H9 (cell line): ENCODE data around the gene TSHZ1. TPM values are rescaled to one million over a fixed set of nuclear protein-coding genes. Genes with fewer than 3 reads are reported as not detected.
A peak's percentile ranks its signal among the peaks of the same experiment; 100 is the strongest.

Experiments
- DNase-seq: peaks from one replicate; pipeline ENCODE4 v3.0.0-alpha.2; 2017
- H2AFZ ChIP-seq: one replicate; pipeline ENCODE4 v1.6.1; 2013; ENCODE audit warnings: mild to moderate bottlenecking, low read length, control low read depth, moderate library complexity
- H2AK5ac ChIP-seq: 2 replicates; pipeline ENCODE4 v1.6.1; 2013; ENCODE audit warnings: low read length, control low read depth, mixed read lengths; ENCODE audit not compliant: insufficient read length
- H2BK120ac ChIP-seq: one replicate; pipeline ENCODE4 v1.6.1; 2013; ENCODE audit warnings: low read depth, mild to moderate bottlenecking, low read length, control low read depth, inconsistent platforms; ENCODE audit not compliant: poor library complexity, severe bottlenecking
- H2BK12ac ChIP-seq: 2 replicates; pipeline ENCODE4 v1.6.1; 2013; ENCODE audit warnings: low read length, control low read depth, mixed read lengths, low read depth; ENCODE audit not compliant: insufficient read length
- H2BK15ac ChIP-seq: 2 replicates; pipeline ENCODE4 v1.6.1; 2013; ENCODE audit warnings: low read depth, low read length, control low read depth
- H2BK20ac ChIP-seq: one replicate; pipeline ENCODE4 v1.6.1; 2013; ENCODE audit warnings: low read depth, mild to moderate bottlenecking, low read length, control low read depth, inconsistent platforms; ENCODE audit not compliant: poor library complexity, severe bottlenecking
- H2BK5ac ChIP-seq: 2 replicates; pipeline ENCODE4 v1.6.1; 2013; ENCODE audit warnings: low read length, control low read depth, mixed read lengths; ENCODE audit not compliant: insufficient read length
- H3K14ac ChIP-seq: 2 replicates; pipeline ENCODE4 v1.6.1; 2013; ENCODE audit warnings: low read length, control low read depth; ENCODE audit not compliant: insufficient read depth
- H3K18ac ChIP-seq: 2 replicates; pipeline ENCODE4 v1.6.1; 2013; ENCODE audit warnings: low read depth, mild to moderate bottlenecking, mixed read lengths, low read length, control low read depth; ENCODE audit not compliant: insufficient read length
- H3K23ac ChIP-seq: 2 replicates; pipeline ENCODE4 v1.6.1; 2013; ENCODE audit warnings: low read length, control low read depth, mixed read lengths, low read depth; ENCODE audit not compliant: insufficient read length
- H3K23me2 ChIP-seq: 2 replicates; pipeline ENCODE4 v1.6.1; 2013; ENCODE audit warnings: low read depth, mild to moderate bottlenecking, mixed read lengths, low read length, control low read depth; ENCODE audit not compliant: insufficient read length, poor library complexity, severe bottlenecking
- H3K27ac ChIP-seq: 2 replicates; pipeline ENCODE4 v1.5.1; 2013; ENCODE audit warnings: low read length, control low read depth, mixed read lengths, low read depth; ENCODE audit not compliant: insufficient read length
- H3K27me3 ChIP-seq: 2 replicates; pipeline ENCODE4 v1.6.1; 2013; ENCODE audit warnings: low read length, control low read depth, inconsistent platforms; ENCODE audit not compliant: insufficient read depth
- H3K4ac ChIP-seq: 2 replicates; pipeline ENCODE4 v1.6.1; 2013; ENCODE audit warnings: low read depth, mild to moderate bottlenecking, control low read depth, inconsistent platforms, low read length, moderate library complexity
- H3K4me1 ChIP-seq: 2 replicates; pipeline ENCODE4 v1.6.1; 2013; ENCODE audit warnings: low read length, control low read depth, inconsistent platforms; ENCODE audit not compliant: insufficient read depth
- H3K4me2 ChIP-seq: 2 replicates; pipeline ENCODE4 v1.6.1; 2013; ENCODE audit warnings: low read length, control low read depth, mixed read lengths; ENCODE audit not compliant: insufficient read length, insufficient read depth
- H3K56ac ChIP-seq: 2 replicates; pipeline ENCODE4 v1.6.1; 2013; ENCODE audit warnings: low read depth, mild to moderate bottlenecking, mixed read lengths, low read length, control low read depth; ENCODE audit not compliant: insufficient read length
- H3K79me1 ChIP-seq: 2 replicates; pipeline ENCODE4 v1.6.1; 2013; ENCODE audit warnings: low read depth, mild to moderate bottlenecking, moderate library complexity, low read length, control low read depth, inconsistent platforms; ENCODE audit not compliant: insufficient read depth, poor library complexity, severe bottlenecking
- H3K79me2 ChIP-seq: 2 replicates; pipeline ENCODE4 v1.6.1; 2013; ENCODE audit warnings: low read length, control low read depth, inconsistent platforms; ENCODE audit not compliant: insufficient read depth
- H3K9ac ChIP-seq: 2 replicates; pipeline ENCODE4 v1.6.1; 2013; ENCODE audit warnings: low read length, control low read depth, mixed read lengths; ENCODE audit not compliant: insufficient read length; ENCODE audit errors: extremely low read depth
- H3K9me3 ChIP-seq: one replicate; pipeline ENCODE4 v1.6.1; 2013; ENCODE audit warnings: low read depth, low read length, inconsistent platforms; ENCODE audit not compliant: control insufficient read depth
- H3T11ph ChIP-seq: one replicate; pipeline ENCODE4 v1.6.1; 2013; ENCODE audit warnings: mild to moderate bottlenecking, low read length, control low read depth, inconsistent platforms
- H4K20me1 ChIP-seq: one replicate; pipeline ENCODE4 v1.6.1; 2013; ENCODE audit not compliant: control insufficient read depth, insufficient read length, insufficient read depth
- H4K5ac ChIP-seq: 2 replicates; pipeline ENCODE4 v1.6.1; 2013; ENCODE audit warnings: low read depth, mild to moderate bottlenecking, mixed read lengths, low read length, control low read depth; ENCODE audit not compliant: insufficient read length
- H4K8ac ChIP-seq: replicated peaks from 2 replicates; pipeline ENCODE4 v1.6.1; 2013; ENCODE audit warnings: low read length, control low read depth, mixed read lengths, low read depth; ENCODE audit not compliant: insufficient read length
- H4K91ac ChIP-seq: 2 replicates; pipeline ENCODE4 v1.6.1; 2013; ENCODE audit warnings: low read depth, mild to moderate bottlenecking, moderate library complexity, mixed read lengths, low read length, control low read depth; ENCODE audit not compliant: insufficient read length
- H3K27ac Mint-ChIP-seq, 3 experiments: 2 replicates in 2 of 3; 3 replicates in 1 of 3; pipeline ENCODE4 v1.8.0; 2020 to 2021; ENCODE audit warnings: mixed read lengths in 3 of 3, mild to moderate bottlenecking in 1 of 3, moderate library complexity in 1 of 3
- H3K27me3 Mint-ChIP-seq: 2 replicates; pipeline ENCODE4 v1.8.0; 2021; ENCODE audit warnings: low read depth, mild to moderate bottlenecking, moderate library complexity, mixed read lengths
- H3K36me3 Mint-ChIP-seq, 3 experiments: 2 replicates in 2 of 3; 3 replicates in 1 of 3; pipeline ENCODE4 v1.8.0; 2020 to 2021; ENCODE audit warnings: low read depth in 3 of 3, mixed read lengths in 3 of 3; ENCODE audit not compliant: insufficient read depth in 1 of 3
- H3K4me1 Mint-ChIP-seq, 2 experiments: 2 replicates each; pipeline ENCODE4 v1.8.0; 2020; ENCODE audit warnings: mixed read lengths in 2 of 2
- H3K4me3 Mint-ChIP-seq, 2 experiments: 2 replicates in 1 of 2; 3 replicates in 1 of 2; pipeline ENCODE4 v1.8.0; 2020 to 2021; ENCODE audit warnings: mild to moderate bottlenecking in 2 of 2, mixed read lengths in 2 of 2, moderate library complexity in 1 of 2
- H3K9me3 Mint-ChIP-seq, 2 experiments: 2 replicates in 1 of 2; 3 replicates in 1 of 2; pipeline ENCODE4 v1.8.0; 2020; ENCODE audit warnings: mild to moderate bottlenecking in 2 of 2, mixed read lengths in 2 of 2, moderate library complexity in 1 of 2
- WGBS: extraction: QIAGEN DNeasy Blood & Tissue Kit; methylation state at CpG from one replicate; pipeline ENCODE4 v1.1.7; 2013; ENCODE audit warnings: missing lambda C conversion rate, low lambda C conversion rate, mixed read lengths; ENCODE audit not compliant: insufficient read length; ENCODE audit errors: extremely low coverage; 5-methylcytosine and 5-hydroxymethylcytosine counted together
- total RNA-seq: library from RNA; stranded (reverse); gene quantifications from 2 replicates; pipeline ENCODE4 v1.2.1, GENCODE V29; 2021
- TF ChIP-seq, protein P1 (sequence below): fragments of 200-600 bp; sonication (generic); conservative IDR thresholded peaks from 3 replicates; pipeline ENCODE4 v1.8.0; 2021; ENCODE audit warnings: antibody characterized with exemption, mild to moderate bottlenecking

The TSHZ1 gene
- total RNA-seq, 1 experiment from 2014 or later = 0.15 TPM

DNA sequence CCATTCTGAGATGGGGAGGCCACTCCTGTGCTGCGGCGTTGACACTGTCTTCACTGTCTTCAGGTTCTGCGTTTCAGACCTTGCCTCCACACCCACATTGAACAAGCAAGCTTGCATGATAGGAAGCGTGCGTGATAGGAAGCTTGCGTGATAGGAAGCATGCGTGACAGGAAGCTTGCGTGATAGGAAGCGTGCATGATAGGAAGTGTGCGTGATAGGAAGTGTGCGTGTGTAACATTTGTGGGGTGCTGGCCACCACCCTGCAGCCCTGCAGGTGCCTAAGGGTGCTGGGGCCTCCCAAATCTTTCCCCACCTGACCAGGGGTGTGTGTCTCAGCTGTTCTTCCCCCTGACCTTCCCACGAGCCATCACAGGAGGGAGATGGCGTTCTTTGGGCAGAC, 25.3 kb downstream of the TSHZ1 start:
- Histone ChIP-seq H3K79me2 (no peaks in the 10 kb centered on the region), H3T11ph (no peak overlapping the region)
- H3K4me1 Mint-ChIP-seq = no peaks in the 10 kb centered on the region

More for the DNA sequence above, 25.3 kb downstream of the TSHZ1 start:
- H4K91ac ChIP-seq = no peak overlapping the region
- Mint-ChIP-seq H3K4me3 (no peak overlapping the region), H3K27me3 (no peaks in the 10 kb centered on the region), H3K36me3 (no peaks in the 10 kb centered on the region), H3K9me3 (peaks cover 0 to 3% of the 10 kb centered on the region in 2 experiments; a peak in 3 of 5 replicates), H3K27ac (no peak overlapping the region)
- no peak overlapping the region for H2BK5ac ChIP-seq
- TF ChIP-seq, protein P1, sequence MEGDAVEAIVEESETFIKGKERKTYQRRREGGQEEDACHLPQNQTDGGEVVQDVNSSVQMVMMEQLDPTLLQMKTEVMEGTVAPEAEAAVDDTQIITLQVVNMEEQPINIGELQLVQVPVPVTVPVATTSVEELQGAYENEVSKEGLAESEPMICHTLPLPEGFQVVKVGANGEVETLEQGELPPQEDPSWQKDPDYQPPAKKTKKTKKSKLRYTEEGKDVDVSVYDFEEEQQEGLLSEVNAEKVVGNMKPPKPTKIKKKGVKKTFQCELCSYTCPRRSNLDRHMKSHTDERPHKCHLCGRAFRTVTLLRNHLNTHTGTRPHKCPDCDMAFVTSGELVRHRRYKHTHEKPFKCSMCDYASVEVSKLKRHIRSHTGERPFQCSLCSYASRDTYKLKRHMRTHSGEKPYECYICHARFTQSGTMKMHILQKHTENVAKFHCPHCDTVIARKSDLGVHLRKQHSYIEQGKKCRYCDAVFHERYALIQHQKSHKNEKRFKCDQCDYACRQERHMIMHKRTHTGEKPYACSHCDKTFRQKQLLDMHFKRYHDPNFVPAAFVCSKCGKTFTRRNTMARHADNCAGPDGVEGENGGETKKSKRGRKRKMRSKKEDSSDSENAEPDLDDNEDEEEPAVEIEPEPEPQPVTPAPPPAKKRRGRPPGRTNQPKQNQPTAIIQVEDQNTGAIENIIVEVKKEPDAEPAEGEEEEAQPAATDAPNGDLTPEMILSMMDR = no peak
- no peak overlapping the region for H3K27ac ChIP-seq
- no peak overlapping the region for H3K9ac ChIP-seq
- H3K56ac ChIP-seq = no peak overlapping the region
- H2AFZ ChIP-seq = no peak overlapping the region
- H3K27me3 ChIP-seq = peaks cover 2% of the 10 kb centered on the region; the same call in 1 of the 2 replicates
- no peak overlapping the region for H3K4ac ChIP-seq
- no peaks in the 10 kb centered on the region for H3K79me1 ChIP-seq
- no peak overlapping the region for H2BK12ac ChIP-seq
- H2BK20ac ChIP-seq = no peak overlapping the region
- H3K14ac ChIP-seq = no peak overlapping the region; the same call in 1 of the 2 replicates
- no peak overlapping the region for H4K5ac ChIP-seq
- no peak overlapping the region for H2BK15ac ChIP-seq
- H3K9me3 ChIP-seq = no peaks in the 10 kb centered on the region
- WGBS = no CpG with 5 or more reads among the region's 13 CpGs
- no peaks in the 10 kb centered on the region for H4K20me1 ChIP-seq
- no peak overlapping the region for H3K18ac ChIP-seq
- H3K4me2 ChIP-seq = no peak overlapping the region
- H2BK120ac ChIP-seq = no peak overlapping the region
- no peak overlapping the region for H3K23ac ChIP-seq
- no peak for DNase-seq
- no peaks in the 10 kb centered on the region for H3K4me1 ChIP-seq
- H3K23me2 ChIP-seq = no peaks in the 10 kb centered on the region
- H4K8ac ChIP-seq = peak overlapping the region; percentile 39
- H2AK5ac ChIP-seq = no peak overlapping the region
